GM12878 (cell line): Measurements from ENCODE around the gene DOCK2. TPM values are rescaled to one million over a fixed set of nuclear protein-coding genes. Genes with fewer than 3 reads are reported as not detected.
A peak's percentile ranks its signal among the peaks of the same experiment; 100 is the strongest.

Experiments used
- ATAC-seq: fragments of 200-7000 bp; cut with Tn5 transposase; 3 replicates; pipeline ENCODE4 v1.9.1; 2020; ENCODE audit warnings: mild to moderate bottlenecking, moderate library complexity
- BruUV-seq: library from RNA; stranded (reverse); fragments of 400-500 nt; replicated peaks from 2 replicates; lab custom pipeline; 2021; lab: Mats Ljungman, UMichigan
- CTCF ChIA-PET: fragments of 300-600 bp; sonication (Branson Sonifier 250); formaldehyde crosslinking; extraction: SDS; loops from one replicate; lab custom pipeline; 2021; ENCODE audit warnings: inconsistent platforms; lab: Yijun Ruan, JAX
- POLR2A ChIA-PET: fragments of 350-600 bp; formaldehyde crosslinking; extraction: SDS; loops from one replicate; lab custom pipeline; 2021; ENCODE audit warnings: inconsistent platforms; lab: Charles Lee
- RAD21 ChIA-PET: fragments of 300-600 bp; sonication (Branson Sonifier 250); formaldehyde crosslinking; loops from one replicate; lab custom pipeline; 2023; ENCODE audit warnings: antibody characterized with exemption; ENCODE audit not compliant: unreplicated experiment; lab: Charles Lee
- SMC1A ChIA-PET: fragments of 300-600 bp; sonication (Branson Sonifier 250); formaldehyde crosslinking; loops from one replicate; lab custom pipeline; 2023; ENCODE audit not compliant: unreplicated experiment, uncharacterized antibody; lab: Charles Lee
- DNase-seq: peaks from one replicate; pipeline ENCODE4 v3.0.0-alpha.2; 2011; ENCODE audit warnings: low read depth, low spot score
- FAIRE-seq: peaks from 3 replicates; lab custom pipeline; 2011; peaks lifted over from hg19 to GRCh38; lab: Jason Lieb, UNC
- H2AFZ ChIP-seq: 2 replicates; pipeline ENCODE4 v1.6.0; 2011; ENCODE audit warnings: low read depth, low read length, control low read depth; ENCODE audit not compliant: control insufficient read depth
- H3K27ac ChIP-seq: 2 replicates; pipeline ENCODE4 v1.5.1; 2011; ENCODE audit warnings: control low read depth; ENCODE audit not compliant: control insufficient read depth, insufficient read depth
- H3K27me3 ChIP-seq, 2 experiments: replicated peaks in 1 of 2; 2 replicates each; pipeline versions ENCODE4 v1.6.0 to v1.6.1; 2011; ENCODE audit warnings: low read length in 1 of 2; ENCODE audit not compliant: control insufficient read depth in 2 of 2, insufficient read depth in 2 of 2
- H3K36me3 ChIP-seq, 2 experiments: 2 replicates each; pipeline ENCODE4 v1.5.1; 2011; ENCODE audit warnings: low read length in 1 of 2; ENCODE audit not compliant: control insufficient read depth in 2 of 2, insufficient read depth in 2 of 2
- H3K4me1 ChIP-seq: 2 replicates; pipeline ENCODE4 v1.6.1; 2011; ENCODE audit warnings: mild to moderate bottlenecking, low read length, moderate library complexity, mixed read lengths; ENCODE audit not compliant: control insufficient read depth, insufficient read depth
- H3K4me2 ChIP-seq: 2 replicates; pipeline ENCODE4 v1.6.0; 2011; ENCODE audit warnings: control low read depth; ENCODE audit not compliant: control insufficient read depth, insufficient read depth
- H3K4me3 ChIP-seq: fragments of 200-600 bp; sonication (generic); 2 replicates; pipeline ENCODE4 v1.5.1; 2016
- H3K79me2 ChIP-seq: 2 replicates; pipeline ENCODE4 v1.6.0; 2011; ENCODE audit warnings: low read length; ENCODE audit not compliant: control insufficient read depth, insufficient read depth
- H3K9ac ChIP-seq: 2 replicates; pipeline ENCODE4 v1.8.0; 2011; ENCODE audit warnings: low read length, control low read depth, mixed read lengths; ENCODE audit not compliant: control insufficient read depth, insufficient read depth
- H3K9me3 ChIP-seq: replicated peaks from 3 replicates; pipeline ENCODE4 v1.5.1; 2011; ENCODE audit warnings: mild to moderate bottlenecking, low read length; ENCODE audit not compliant: control insufficient read depth, insufficient read depth
- H4K20me1 ChIP-seq: 2 replicates; pipeline ENCODE4 v1.6.0; 2011; ENCODE audit not compliant: control insufficient read depth, insufficient read depth
- CEBPB ChIP-seq, 2 experiments: fragments of 150-350 bp in 1 of 2; IDR thresholded peaks; 2 replicates each; pipeline ENCODE4 v1.6.1; 2012 to 2014; ENCODE audit warnings: low read depth in 2 of 2, low read length in 2 of 2, borderline replicate concordance in 1 of 2, inconsistent platforms in 1 of 2
- CEBPZ ChIP-seq: fragments of 150-350 bp; IDR thresholded peaks from 2 replicates; pipeline ENCODE4 v1.6.1; 2016; ENCODE audit warnings: low read depth, low read length
- HCFC1 ChIP-seq: fragments of 150-350 bp; IDR thresholded peaks from 2 replicates; pipeline ENCODE4 v1.6.1; 2014; ENCODE audit warnings: low read length
- KDM1A ChIP-seq: fragments of 200-600 bp; sonication (generic); IDR thresholded peaks from 2 replicates; pipeline ENCODE4 v1.6.1; 2016; ENCODE audit warnings: borderline replicate concordance
- REST ChIP-seq: IDR thresholded peaks from 2 replicates; pipeline ENCODE4 v1.6.1; 2012; ENCODE audit warnings: mild to moderate bottlenecking, low read depth, low read length
- SREBF1 ChIP-seq: IDR thresholded peaks from 2 replicates; pipeline ENCODE4 v1.6.1; 2012; ENCODE audit warnings: mild to moderate bottlenecking, low read length
- TCF7 ChIP-seq: IDR thresholded peaks from 2 replicates; pipeline ENCODE4 v1.6.1; 2014; ENCODE audit warnings: antibody characterized with exemption, borderline replicate concordance
- ZNF207 ChIP-seq: fragments of 450-650 bp; IDR thresholded peaks from 2 replicates; pipeline ENCODE4 v1.6.1; 2014; ENCODE audit warnings: antibody characterized with exemption, mild to moderate bottlenecking, borderline replicate concordance
- WGBS: methylation state at CpG from one replicate; pipeline ENCODE4 v1.1.6; 2016; ENCODE audit warnings: low lambda C conversion rate; ENCODE audit not compliant: insufficient replicate concordance, insufficient coverage; ENCODE audit errors: missing lambda C conversion rate; 5-methylcytosine and 5-hydroxymethylcytosine counted together
- in situ Hi-C: fragments of 300-500 bp; cut with MboI; formaldehyde crosslinking; loops from 9 replicates; pipeline ENCODE4 v1.14.3; 2018; ENCODE audit warnings: mixed read lengths
- intact Hi-C: fragments of 100-400 bp; cut with micrococcal nuclease; formaldehyde crosslinking; loops from one replicate; pipeline ENCODE4 v1.14.2; 2022; ENCODE audit not compliant: unreplicated experiment
- polyA plus RNA-seq, 11 experiments: library from polyadenylated mRNA; depleted of rRNA in 4 of 11; unstranded in 6 of 11; stranded (reverse) in 5 of 11; fragments of >200 nt; fragmentation: Nextera tagmentation in 4 of 11; fragmentation: Illumina TruSeq in 1 of 11; extraction: Ambion mirVana in 4 of 11; extraction: Trizol in 1 of 11; gene quantifications; 1 replicate in 1 of 11; 2 replicates in 10 of 11; pipeline versions ENCODE4 v1.2.1 to v1.2.3, GENCODE V29; 2011 to 2016; ENCODE audit warnings: inconsistent platforms in 2 of 11, missing spikeins in 2 of 11, low read depth in 1 of 11
- total RNA-seq, 4 experiments: library from RNA; depleted of rRNA in 3 of 4; stranded (reverse); fragments of >200 nt in 3 of 4; fragmentation: Illumina TruSeq in 1 of 4; extraction: Trizol in 1 of 4; gene quantifications; 2 replicates each; pipeline versions ENCODE4 v1.2.1 to v1.2.3, GENCODE V29; 2013 to 2021

DOCK2 gene
- total and polyA plus RNA-seq, 10 of the 15 experiments (the other 5 are each of a cell fraction or from before 2014, with no cell fraction given): 34.2 to 192 (median 118) TPM

- Histone ChIP-seq H3K9ac (no peak overlapping the region), H4K20me1 (no peaks in the 10 kb centered on the region), H3K79me2 (no peaks in the 10 kb centered on the region), H3K4me2 (no peak overlapping the region), H3K9me3 (no peaks in the 10 kb centered on the region), H3K27me3 (no peaks in the 10 kb centered on the region), H2AFZ (no peak overlapping the region), H3K4me3 (no peak overlapping the region), H3K4me1 (no peaks in the 10 kb centered on the region), H3K27ac (no peak overlapping the region), H3K36me3 (peaks cover 0 to 32% of the 10 kb centered on the region in 2 experiments)
- POLR2A ChIA-PET: interaction anchor here (0.9 kb wide), 1 partner anchor 62 kb away, joined by 3 read pairs; no protein-coding TSS in a partner anchor
- FAIRE-seq (peak; percentile 18), DNase-seq (no peak), ATAC-seq (no peak)
- RAD21 ChIA-PET: interaction anchor here (1.6 kb wide), 1 partner anchor 10 kb away, joined by 3 read pairs; the partner anchor contains the start of gene SPDL1
- CTCF ChIA-PET: interaction anchor here (0.6 to 4.2 kb wide), 5 partner anchors 8 to 1323 kb away, joined by 3 to 18 read pairs (median 5); no protein-coding TSS in a partner anchor
- WGBS: 96% methylated on average over 6 of the region's 6 CpGs
- SMC1A ChIA-PET: interaction anchor here (0.7 to 2.6 kb wide), 9 partner anchors 14 to 124 kb away, joined by 3 to 17 read pairs (median 3); partner anchors contain the start of gene DOCK2
- intact Hi-C loops (no loop called here), in situ Hi-C loops (no loop called here)
- no peak for TF ChIP-seq KDM1A
- TF ChIP-seq HCFC1: no peak
- no peak for TF ChIP-seq CEBPB (IDR thresholded peaks at IDR 0.05; ENCODE audit: borderline replicate concordance in 1 of 2, low read depth in 2 of 2, low read length in 2 of 2)
- TF ChIP-seq ZNF207: no peak
- TF ChIP-seq CEBPZ: no peak
- no peak for TF ChIP-seq SREBF1
- TF ChIP-seq REST: no peak
- no peak for TF ChIP-seq TCF7
- BruUV-seq: no TSS peak
These were observed 44.0 kb upstream of the DOCK2 start for GRCh38 chr5:169592937-169593650.
